HG02678 (cell line): ENCODE data around the gene CPA5.
"Not testable (repeated sequence)": the region's sequence is repeated elsewhere in the genome, so short reads cannot be mapped to it uniquely, and the experiment has no call there.

ENCODE experiments used
- ATAC-seq: cut with Tn5 transposase; IDR thresholded peaks from one replicate; pipeline ENCODE4 v1.9.1; 2021; ENCODE audit warnings: mild to moderate bottlenecking, moderate library complexity; ENCODE audit not compliant: unreplicated experiment

Gene CPA5

DNA sequence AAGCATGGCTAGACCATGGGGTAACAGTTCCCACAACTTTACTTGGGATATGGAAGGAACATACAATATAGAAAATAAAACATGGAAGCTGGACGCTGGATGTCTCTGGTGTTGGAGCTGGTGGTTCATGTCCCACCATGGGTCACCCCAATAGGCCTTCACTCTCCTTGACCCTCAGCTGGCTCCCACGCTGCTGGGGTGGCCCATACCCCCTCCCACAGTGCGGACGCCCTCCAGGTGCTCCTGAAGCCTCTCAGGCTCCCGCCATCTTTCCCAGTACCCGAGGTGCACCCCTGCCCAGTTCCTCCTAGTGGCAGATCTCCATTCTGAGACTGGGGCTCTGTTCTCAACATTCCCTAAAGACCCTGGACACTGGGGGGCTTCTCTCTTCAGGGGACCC lies 29.9 kb downstream of the CPA5 start:
- no peak for ATAC-seq

DNA sequence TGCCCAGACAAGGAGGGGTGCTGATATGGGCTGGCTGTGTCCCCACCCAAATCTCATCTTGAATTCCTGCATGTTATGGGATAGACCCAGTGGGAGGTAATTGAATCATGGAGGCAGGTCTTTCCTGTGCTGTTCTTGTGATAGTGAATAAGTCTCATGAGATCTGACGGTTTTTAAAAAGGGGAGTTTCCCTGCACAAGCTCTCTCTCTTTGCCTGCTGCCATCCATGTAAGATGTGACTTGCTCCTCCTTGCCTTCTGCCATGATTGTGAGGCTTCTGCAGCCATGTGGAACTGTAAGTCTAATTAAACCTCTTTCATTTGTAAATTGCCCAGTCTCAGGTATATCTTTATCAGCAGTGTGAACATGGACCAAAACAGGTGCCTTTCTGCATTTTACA lies 31.8 kb downstream of the CPA5 start:
- ATAC-seq = not testable (repeated sequence)

DNA sequence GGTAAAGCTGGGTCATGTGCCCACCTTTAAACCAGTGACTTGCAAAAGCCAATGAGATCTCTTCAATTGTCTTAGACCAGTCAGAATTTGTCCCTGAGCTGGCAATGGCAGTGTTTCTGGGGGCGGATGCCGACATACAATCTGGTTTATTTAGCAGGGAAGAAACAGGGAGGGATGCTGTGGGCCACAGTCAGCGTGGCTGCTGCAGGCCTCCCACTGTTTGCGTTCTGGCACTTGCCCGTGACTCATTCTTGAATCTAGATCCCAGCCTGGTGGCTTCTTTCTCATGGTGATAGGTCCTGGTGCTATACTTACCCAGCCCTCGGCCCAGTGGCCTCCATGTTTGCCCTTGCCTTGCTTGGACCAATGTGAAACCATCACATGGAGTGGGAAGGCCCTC lies 32.6 kb downstream of the CPA5 start:
- no peak for ATAC-seq

DNA sequence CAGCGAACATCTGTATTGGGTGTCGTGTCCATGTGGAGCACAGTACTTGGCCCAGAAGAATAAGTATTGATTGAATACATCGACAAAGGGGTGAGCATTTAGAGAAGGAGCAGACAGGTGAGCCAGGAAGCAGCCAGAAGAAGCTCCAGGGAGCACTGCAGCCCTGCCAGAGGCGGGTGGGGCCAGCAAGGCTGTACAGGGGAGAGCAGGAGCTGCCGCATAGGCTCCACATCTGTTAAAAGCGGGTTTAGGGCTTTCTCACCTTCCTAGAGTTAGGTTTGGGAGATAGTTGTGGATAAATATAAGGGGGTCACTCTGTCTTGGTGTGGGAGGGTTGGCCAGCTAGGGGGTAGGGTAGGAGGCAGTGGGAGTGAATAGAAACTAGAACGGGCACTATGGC lies 34.4 kb downstream of the CPA5 start:
- ATAC-seq = no peak

DNA sequence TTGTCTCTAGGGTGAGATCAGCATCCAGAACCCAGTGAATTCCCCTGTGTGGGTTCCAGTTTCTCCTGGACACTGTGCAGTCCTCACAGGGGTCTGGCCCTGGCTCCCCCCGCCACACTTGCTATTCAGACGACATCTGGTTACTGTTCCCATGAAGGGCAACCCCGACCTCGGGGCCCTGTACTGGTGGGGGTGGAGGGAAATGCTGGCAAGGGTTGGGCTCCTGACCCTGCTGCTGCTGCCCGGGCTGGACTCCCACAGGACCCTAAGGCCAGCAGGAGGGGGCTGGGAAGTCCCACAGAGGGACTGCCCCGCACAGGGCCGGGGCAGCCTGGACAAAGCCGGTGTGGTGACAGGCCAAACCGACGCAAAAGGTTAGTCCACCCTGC lies 34.9 kb downstream of the CPA5 start:
- no peak for ATAC-seq

DNA sequence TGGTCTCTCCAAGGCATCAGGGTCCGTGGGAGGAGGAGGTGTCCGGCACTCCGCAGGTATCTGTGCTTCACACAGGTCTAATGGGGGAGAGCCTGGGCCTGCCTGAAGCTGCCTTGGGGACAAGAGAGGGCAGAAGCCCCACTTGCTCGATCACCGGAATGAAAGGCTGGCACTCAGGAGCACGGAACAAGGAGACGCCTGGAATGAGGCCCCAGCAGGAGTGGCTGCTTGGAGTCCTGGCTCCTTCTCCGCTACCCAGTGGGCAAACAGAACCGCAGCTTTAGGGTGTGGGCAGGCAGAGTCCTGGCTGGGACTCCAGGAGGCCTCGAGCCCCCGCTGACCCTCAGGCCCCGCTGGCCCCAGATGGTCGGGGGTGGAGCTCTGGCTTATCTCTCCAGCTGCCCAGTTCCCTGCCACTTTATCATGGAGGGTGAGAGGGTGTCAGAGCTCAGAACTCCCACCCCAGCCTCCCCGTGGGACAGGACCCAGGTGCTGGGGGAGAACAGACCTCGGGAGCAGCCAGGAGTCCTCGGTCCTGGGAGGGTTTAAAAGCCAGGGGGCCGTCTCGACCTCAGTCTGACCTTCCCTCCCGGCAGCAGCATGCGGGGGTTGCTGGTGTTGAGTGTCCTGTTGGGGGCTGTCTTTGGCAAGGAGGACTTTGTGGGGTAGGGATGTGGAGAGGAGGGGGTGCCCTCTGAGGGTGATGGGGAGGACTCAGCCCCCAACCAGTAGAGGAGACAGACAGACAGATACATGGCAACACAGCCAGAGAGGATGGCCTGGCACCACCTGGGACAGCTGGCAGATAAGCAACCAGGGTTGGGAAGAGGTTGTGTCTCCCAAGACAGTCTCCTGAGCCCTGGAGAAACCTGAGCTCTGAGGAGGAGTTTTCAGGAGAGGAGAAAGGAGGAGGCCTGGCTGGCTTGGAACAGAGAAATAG lies 35.6 kb downstream of the CPA5 start, which contains the start of gene CPA1:
Gene CPA1 (plus strand): TSS at position 574 of the 940 bp plus-strand sequence. CDS start 27 bp downstream, at position 601.
- no peak for ATAC-seq

DNA sequence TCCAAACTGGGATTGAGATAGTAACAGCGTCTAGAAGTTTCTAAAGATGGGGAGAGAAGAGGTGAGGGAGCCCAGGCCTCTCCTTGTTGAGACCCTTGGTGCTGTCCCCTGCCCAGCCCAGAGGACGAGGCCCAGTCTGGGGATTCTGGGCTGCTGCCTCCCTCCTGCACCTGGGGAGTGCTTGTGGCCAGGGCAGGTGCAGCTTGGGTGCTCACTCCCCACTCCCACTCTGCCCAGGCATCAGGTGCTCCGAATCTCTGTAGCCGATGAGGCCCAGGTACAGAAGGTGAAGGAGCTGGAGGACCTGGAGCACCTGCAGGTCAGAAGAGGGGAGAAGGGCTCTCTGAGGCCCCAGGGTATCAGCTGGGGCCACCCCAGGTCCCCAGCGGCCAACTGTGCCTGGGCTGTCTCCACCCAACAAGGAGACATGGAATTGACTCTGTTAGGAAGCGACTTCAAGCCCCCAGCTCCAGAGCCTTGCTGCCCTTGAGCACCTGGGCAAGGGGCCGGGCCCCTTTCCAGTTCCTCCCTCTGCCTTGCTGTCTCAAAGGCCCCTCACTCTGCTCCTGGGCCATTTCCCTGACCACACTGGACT lies 36.3 kb downstream of the CPA5 start:
- ATAC-seq = no peak

DNA sequence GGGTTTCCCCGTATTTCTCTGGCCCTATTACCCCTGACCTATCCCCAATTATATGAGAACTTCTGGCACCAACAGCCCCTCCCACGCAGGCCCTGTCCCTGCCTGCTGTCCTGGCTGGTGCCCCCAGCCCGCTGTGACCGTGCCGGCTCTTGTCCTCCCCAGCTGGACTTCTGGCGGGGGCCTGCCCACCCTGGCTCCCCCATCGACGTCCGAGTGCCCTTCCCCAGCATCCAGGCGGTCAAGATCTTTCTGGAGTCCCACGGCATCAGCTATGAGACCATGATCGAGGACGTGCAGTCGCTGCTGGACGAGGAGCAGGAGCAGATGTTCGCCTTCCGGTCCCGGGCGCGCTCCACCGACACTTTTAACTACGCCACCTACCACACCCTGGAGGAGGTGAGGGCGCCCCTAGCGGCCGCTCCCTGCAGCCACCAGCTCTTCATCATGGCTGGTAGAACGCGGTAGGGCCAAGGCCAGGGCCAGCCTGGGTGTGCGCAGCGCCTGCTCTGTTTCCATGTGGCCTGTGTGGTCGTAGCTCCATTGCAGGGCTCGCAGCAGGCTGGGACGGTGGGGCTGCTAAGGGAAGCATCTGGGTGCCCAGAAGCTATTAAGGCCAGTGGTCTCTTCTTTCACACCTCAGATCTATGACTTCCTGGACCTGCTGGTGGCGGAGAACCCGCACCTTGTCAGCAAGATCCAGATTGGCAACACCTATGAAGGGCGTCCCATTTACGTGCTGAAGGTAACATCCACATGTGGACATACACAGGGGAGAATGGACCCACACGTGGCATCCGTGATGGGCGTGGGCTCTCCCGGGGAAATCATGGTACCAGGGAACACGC lies 37.1 kb downstream of the CPA5 start:
- ATAC-seq = no peak

DNA sequence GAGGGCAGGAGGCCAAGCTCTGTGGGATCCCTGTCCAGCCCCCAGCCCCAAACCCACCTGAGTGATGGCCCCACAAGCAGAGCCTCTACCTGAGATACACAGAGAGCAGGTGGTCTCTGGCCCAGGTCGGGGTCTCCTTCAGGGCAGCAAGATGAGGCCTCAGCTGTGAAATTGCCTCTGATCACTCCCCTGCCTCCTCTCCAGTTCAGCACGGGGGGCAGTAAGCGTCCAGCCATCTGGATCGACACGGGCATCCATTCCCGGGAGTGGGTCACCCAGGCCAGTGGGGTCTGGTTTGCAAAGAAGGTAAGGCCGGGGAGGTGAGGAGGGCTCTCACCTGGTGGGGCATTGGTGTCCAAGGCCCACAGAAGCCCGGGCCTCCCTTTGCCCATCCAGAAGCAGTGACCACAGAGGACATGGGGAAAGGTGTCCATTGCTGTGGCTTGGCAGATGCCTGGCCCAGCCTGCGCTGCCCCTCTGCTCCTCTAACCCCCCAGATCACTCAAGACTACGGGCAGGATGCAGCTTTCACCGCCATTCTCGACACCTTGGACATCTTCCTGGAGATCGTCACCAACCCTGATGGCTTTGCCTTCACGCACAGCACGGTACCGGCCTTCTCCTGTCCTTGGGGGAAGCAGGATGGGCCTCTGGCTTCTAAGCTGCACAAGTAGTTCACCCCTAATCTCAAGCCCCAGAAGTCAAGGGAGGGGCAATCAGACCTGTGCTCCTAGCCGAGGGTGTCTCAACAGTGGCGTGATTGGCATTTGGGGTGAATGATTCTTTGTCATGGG lies 38.8 kb downstream of the CPA5 start:
- no peak for ATAC-seq

DNA sequence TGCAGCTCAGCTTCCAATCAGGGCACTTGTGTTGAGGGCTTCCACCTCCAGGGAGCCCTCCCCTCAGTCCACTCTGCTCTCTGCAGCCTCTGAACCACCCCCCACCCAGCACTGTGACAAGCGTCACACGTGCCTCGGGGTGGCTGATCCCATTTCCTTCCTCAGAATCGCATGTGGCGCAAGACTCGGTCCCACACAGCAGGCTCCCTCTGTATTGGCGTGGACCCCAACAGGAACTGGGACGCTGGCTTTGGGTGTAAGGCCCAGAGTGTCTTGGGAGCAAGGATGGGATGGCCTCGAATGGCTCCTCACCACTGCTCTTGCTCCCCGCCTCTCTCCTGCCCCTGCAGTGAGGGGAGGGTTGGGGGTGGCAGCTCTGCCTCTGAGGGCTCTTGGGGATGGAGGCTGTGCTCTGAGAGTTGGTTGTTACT lies 39.8 kb downstream of the CPA5 start:
- ATAC-seq = no peak

DNA sequence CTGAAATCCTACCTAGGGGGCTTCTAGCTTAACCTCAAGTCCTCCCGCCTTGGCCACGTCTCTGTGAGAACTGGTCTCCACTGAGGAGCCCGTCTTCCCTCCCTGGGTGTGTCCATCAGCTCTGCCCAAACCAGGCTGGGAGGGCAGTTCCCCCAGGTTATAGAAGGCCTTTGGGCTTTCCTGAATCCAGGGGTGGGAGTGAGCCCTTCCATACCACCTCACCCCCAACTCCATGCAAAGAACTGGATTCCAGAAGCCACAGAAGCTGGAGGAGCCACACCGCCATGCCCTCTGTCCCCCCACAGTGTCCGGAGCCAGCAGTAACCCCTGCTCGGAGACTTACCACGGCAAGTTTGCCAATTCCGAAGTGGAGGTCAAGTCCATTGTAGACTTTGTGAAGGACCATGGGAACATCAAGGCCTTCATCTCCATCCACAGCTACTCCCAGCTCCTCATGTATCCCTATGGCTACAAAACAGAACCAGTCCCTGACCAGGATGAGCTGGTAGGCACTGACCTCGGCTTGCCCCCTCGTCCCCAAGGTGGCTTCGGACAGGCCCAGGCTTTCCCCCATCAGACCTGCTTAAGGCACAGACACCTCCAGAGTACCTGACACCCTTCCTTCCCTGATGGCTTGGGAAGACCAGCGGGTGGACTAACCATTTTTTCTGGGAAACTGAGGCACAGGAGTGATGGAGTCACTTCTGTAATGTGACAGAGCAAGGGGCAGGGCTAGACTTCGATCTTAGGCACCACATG lies 40.4 kb downstream of the CPA5 start:
- no peak for ATAC-seq

DNA sequence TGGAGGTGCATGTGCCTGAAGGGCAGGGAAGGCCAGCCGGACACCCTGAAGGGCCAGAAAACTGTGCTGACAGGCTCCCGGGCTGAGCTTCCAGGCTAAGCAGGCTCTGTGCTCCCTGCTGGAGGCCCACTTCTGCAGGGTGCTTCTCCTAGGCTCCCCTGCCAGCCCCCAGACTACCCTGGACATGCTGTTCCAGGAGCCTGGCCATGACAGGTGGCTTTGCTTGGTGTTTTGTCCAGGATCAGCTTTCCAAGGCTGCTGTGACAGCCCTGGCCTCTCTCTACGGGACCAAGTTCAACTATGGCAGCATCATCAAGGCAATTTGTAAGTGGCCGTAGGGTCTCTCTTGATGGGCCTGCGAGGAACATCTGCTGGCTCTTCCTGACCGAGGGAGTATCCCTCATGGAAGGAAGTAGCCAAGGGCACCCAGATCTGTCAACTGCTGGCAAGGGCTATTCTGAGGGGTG lies 41.0 kb downstream of the CPA5 start:
- no peak for ATAC-seq

DNA sequence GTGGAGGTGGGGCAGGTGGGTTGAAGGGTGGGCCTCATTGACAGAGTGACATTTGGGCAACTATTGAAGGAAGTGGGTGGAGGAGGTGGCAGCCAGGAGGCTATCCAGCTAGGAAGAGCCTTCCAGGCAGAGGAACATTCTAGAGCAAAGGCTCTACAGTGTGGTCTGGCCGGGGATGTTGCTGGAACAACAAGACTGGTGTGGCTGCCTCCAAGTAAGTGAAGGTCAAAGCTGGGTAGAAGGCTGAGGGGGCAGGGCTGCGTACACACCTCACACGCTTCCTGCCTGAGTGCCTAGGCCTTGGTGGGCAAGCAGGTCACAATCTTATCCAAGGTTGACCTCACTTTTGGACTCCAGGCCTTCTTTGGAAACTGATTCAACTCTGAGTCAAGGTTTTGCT lies 42.3 kb downstream of the CPA5 start:
- ATAC-seq = no peak

DNA sequence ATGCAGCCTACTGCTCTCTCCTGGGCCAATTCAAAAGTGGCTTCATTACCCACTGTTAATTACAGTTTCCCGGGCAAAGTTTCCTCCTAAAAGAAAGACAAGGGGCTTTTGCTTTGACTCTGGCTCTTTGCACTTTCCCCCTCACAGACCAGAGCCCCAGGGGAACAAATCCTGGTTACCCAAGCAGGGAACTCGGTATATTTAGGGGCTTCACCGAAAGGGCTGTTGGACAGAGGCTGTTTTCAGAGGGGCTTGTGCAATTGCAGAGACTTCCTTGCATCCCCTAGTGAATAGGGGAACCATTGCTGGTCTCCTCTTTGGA lies 42.7 kb downstream of the CPA5 start:
- ATAC-seq = no peak

DNA sequence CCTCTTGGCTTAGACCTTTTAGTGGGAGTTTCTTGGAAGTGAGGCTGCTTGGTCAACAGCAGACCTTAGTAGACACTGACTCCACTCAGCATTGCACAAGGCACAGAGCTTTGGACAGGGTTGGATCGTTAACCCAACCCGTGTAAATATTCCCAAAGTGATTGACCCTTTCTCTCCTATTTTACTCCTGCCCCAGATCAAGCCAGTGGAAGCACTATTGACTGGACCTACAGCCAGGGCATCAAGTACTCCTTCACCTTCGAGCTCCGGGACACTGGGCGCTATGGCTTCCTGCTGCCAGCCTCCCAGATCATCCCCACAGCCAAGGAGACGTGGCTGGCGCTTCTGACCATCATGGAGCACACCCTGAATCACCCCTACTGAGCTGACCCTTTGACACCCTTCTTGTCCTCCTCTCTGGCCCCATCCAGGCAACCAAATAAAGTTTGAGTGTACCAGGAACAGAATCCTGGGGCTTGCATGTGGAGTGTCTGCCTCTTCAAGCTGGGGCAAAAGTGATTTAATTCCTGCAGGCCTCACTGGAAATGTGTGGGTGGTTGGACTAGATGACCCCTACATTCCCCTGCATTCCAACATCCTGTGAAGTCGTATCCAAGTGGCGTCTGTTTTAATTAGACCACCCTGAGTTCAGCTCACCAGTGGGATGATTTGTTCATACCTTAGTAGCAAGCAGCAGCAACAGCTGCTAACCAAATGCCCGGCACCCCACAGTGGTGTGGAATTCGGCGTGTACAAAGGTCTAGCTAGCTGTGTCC lies 43.2 kb downstream of the CPA5 start:
- ATAC-seq = no peak

DNA sequence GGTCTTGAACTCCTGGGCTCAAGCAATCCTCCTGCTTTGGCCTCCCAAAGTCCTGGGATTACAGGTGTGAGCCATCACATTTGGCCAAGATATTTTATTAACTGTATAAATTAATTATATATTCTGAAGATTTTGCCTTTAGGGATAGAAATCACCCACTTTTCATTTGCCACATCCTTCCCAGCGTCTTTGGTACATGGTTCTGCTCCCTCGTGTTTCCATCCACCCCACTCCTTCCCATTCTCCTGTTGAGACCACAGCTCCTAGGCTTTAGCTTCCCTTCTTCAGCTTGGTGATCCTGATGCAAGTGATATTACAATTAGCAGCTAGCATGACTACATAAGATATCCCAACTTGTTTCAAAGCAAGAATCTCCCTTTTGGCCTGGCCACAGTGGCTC lies 44.1 kb downstream of the CPA5 start:
- ATAC-seq = no peak

DNA sequence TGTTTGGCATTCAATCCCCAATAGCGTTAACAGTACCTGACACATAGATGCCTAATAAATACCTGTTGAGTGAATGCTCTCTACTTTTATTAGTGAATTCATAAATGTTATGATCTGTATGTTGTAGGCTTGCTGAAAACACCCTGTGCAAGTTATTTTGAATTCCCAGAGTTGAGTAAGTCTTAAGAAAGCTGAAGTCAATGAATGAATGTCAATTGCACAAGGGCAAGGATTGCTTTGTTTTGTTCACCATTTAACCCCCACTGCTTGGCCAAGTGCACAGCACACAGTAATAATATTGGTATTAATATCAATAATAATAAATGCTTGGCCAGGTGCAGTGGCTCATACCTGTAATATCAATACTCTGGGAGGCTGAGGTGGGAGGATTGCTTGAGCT lies 45.9 kb downstream of the CPA5 start:
- ATAC-seq = no peak

DNA sequence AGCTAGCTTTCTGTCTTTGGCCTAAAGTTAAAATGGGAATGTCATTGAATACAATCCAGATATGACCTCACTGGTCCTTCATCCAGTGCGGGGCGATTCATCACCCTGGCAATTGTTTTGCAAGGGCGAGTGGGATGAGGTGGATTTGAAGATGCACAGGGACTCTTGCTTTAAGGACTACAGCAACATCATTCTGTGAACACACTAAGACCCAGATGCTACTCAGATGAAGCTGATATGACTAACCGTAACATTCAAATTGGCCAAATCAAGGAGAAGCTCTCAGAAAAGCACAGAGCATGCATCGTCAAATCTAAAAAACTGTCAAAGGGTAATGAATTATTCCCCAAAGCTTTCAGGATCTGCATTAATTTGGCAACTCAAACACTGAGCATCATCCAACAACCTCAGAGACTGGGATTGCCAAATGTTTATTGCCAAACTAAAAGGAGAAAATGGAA lies 48.5 kb downstream of the CPA5 start:
- ATAC-seq = no peak

DNA sequence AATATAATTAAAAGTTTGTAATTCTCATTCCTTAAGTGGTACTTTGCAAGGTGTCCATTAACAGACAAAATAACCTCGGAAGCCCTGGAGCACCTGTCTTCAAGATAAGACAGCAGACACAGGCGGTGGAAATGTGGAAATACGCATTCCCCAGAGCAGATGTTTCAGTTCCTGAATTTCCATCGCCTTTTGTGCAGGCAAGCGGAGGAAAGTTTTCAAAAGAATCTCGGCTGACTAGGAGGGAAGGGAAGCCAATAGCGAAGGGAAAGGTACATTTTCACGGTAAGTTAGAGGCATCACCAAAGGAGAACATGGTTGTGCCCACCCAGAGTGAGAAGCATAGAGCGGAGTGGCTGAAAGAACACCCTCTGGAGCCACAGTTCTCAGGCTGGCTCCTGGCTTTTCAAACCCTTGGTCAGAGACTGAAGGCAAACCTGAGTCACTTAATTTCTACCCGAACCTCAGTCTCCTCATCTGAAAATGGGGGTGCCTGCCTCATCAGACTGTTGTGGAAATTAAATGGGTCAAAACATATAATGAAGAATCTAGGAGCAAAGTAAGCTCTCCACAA lies 49.3 kb downstream of the CPA5 start:
- ATAC-seq = no peak
